Measurements from ENCODE around the gene IRF9. TPM values are rescaled to one million over a fixed set of nuclear protein-coding genes. Genes with fewer than 3 reads are reported as not detected.

IRF9 gene
- total and polyA plus RNA-seq, 2 of the 13 experiments (the other 11 are each of a cell fraction or from before 2014, with no cell fraction given) = 14.9 to 49.7 TPM

DNA sequence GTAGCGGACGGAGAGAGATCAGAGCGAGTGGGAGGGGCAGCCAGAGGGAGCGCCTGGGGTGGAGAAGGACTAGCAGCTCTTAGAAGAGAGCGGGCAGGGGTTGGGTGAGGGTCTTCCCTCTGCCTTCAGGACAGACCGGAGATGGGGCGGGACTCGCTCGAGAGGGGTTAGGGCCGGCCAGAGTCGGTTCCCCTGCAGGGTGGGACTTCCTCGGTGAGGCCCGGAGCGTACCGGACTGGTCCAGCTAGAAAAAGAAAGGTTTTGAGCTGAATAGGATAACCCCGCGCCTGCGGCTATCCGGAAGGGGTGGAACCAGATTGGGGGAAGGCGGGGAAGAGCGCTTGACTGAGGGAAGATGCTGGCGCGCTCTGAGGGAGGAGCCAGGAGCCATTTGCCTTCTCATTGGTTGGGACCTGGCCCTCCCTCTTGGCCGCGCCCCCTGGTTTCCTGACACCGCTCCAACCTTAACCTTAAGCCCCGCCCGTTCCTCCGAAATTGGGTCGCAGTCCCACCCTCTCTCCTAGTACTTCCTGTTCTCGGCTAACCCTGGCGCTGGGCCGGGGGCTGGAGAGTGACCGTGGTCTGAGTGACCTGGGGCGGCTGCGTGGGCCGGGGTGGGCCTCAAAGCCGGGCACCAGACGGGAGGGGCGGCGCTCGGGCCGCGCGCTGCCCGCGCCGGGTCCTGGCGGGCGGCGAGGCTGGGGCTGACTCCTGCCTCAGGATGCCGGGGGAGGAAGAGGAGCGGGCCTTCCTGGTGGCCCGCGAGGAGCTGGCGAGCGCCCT lies 13.9 kb upstream of the IRF9 start, which contains the start of gene RNF31 (continued):
- TF ChIP-seq, protein P1, sequence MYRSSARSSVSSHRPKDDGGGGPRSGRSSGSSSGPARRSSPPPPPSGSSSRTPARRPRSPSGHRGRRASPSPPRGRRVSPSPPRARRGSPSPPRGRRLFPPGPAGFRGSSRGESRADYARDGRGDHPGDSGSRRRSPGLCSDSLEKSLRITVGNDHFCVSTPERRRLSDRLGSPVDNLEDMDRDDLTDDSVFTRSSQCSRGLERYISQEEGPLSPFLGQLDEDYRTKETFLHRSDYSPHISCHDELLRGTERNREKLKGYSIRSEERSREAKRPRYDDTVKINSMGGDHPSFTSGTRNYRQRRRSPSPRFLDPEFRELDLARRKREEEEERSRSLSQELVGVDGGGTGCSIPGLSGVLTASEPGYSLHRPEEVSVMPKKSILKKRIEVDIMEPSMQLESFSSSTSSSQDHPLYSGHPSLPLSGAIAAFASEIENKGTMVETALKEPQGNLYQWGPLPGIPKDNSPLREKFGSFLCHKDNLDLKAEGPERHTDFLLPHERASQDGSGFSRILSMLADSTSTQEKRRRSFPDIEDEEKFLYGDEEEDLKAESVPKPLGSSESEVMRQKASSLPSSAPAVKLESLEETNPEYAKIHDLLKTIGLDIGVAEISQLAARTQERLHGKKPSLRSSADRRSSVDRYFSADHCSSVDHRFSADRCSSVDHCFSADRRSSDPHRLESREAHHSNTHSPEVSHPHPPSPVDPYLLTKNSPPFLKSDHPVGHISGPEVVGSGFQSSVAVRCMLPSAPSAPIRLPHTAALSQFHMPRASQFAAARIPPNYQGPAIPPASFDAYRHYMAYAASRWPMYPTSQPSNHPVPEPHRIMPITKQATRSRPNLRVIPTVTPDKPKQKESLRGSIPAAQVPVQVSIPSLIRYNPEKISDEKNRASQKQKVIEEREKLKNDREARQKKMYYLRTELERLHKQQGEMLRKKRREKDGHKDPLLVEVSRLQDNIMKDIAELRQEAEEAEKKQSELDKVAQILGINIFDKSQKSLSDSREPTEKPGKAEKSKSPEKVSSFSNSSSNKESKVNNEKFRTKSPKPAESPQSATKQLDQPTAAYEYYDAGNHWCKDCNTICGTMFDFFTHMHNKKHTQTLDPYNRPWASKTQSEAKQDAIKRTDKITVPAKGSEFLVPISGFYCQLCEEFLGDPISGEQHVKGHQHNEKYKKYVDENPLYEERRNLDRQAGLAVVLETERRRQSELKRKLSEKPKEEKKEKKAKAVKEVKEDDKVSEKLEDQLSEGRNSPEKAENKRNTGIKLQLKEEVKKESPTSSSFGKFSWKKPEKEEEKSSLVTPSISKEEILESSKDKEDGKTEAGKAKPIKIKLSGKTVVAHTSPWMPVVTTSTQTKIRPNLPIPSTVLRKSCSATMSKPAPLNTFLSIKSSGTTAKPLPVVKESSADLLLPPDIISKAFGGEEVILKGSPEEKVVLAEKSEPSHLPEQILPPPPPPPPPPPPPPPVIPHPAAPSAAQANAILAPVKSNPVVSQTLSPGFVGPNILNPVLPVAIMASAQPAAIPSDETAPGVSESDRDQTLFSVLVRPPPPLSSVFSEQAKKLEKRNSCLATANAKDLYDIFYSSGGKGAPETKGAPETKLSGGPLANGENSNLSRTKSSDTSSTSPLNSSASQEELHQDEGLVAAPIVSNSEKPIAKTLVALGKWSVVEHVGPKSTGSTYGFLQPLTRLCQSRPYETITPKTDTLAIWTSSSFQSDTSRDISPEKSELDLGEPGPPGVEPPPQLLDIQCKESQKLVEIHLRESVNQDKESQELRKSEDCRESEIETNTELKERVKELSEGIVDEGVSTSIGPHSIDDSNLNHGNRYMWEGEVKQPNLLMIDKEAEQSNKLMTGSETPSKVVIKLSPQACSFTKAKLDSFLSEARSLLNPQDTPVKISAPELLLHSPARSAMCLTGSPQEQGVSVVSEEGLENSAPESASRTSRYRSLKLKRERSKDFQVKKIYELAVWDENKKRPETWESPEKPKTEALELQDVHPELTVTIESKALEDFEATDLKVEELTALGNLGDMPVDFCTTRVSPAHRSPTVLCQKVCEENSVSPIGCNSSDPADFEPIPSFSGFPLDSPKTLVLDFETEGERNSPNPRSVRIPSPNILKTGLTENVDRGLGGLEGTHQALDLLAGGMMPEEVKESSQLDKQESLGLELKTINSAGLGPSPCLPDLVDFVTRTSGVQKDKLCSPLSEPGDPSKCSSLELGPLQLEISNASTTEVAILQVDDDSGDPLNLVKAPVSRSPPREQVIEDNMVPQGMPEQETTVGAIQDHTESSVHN (CRISPR knock-in tag; IDR thresholded peaks at IDR 0.05) = no peak
- no peak for TF ChIP-seq MAF1 (CRISPR knock-in tag; IDR thresholded peaks at IDR 0.05; ENCODE audit: borderline replicate concordance)
- no peak for TF ChIP-seq NFIB (CRISPR knock-in tag; IDR thresholded peaks at IDR 0.05; ENCODE audit: borderline replicate concordance)
- TF ChIP-seq, protein P2, sequence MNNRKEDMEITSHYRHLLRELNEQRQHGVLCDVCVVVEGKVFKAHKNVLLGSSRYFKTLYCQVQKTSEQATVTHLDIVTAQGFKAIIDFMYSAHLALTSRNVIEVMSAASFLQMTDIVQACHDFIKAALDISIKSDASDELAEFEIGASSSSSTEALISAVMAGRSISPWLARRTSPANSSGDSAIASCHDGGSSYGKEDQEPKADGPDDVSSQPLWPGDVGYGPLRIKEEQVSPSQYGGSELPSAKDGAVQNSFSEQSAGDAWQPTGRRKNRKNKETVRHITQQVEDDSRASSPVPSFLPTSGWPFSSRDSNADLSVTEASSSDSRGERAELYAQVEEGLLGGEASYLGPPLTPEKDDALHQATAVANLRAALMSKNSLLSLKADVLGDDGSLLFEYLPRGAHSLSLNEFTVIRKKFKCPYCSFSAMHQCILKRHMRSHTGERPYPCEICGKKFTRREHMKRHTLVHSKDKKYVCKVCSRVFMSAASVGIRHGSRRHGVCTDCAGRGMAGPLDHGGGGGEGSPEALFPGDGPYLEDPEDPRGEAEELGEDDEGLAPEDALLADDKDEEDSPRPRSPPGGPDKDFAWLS (CRISPR knock-in tag; IDR thresholded peaks at IDR 0.05; ENCODE audit: borderline replicate concordance) = 0 out of 2 replicates have a peak, but pooled peaks have one; percentile 4
- peak; percentile 78 for TF ChIP-seq KDM5B (CRISPR knock-in tag; IDR thresholded peaks at IDR 0.05; ENCODE audit: borderline replicate concordance)
- TF ChIP-seq, protein P3, sequence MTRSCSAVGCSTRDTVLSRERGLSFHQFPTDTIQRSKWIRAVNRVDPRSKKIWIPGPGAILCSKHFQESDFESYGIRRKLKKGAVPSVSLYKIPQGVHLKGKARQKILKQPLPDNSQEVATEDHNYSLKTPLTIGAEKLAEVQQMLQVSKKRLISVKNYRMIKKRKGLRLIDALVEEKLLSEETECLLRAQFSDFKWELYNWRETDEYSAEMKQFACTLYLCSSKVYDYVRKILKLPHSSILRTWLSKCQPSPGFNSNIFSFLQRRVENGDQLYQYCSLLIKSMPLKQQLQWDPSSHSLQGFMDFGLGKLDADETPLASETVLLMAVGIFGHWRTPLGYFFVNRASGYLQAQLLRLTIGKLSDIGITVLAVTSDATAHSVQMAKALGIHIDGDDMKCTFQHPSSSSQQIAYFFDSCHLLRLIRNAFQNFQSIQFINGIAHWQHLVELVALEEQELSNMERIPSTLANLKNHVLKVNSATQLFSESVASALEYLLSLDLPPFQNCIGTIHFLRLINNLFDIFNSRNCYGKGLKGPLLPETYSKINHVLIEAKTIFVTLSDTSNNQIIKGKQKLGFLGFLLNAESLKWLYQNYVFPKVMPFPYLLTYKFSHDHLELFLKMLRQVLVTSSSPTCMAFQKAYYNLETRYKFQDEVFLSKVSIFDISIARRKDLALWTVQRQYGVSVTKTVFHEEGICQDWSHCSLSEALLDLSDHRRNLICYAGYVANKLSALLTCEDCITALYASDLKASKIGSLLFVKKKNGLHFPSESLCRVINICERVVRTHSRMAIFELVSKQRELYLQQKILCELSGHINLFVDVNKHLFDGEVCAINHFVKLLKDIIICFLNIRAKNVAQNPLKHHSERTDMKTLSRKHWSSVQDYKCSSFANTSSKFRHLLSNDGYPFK (CRISPR knock-in tag; IDR thresholded peaks at IDR 0.05; ENCODE audit: borderline replicate concordance) = peak; percentile 52
- TF ChIP-seq, protein P4, sequence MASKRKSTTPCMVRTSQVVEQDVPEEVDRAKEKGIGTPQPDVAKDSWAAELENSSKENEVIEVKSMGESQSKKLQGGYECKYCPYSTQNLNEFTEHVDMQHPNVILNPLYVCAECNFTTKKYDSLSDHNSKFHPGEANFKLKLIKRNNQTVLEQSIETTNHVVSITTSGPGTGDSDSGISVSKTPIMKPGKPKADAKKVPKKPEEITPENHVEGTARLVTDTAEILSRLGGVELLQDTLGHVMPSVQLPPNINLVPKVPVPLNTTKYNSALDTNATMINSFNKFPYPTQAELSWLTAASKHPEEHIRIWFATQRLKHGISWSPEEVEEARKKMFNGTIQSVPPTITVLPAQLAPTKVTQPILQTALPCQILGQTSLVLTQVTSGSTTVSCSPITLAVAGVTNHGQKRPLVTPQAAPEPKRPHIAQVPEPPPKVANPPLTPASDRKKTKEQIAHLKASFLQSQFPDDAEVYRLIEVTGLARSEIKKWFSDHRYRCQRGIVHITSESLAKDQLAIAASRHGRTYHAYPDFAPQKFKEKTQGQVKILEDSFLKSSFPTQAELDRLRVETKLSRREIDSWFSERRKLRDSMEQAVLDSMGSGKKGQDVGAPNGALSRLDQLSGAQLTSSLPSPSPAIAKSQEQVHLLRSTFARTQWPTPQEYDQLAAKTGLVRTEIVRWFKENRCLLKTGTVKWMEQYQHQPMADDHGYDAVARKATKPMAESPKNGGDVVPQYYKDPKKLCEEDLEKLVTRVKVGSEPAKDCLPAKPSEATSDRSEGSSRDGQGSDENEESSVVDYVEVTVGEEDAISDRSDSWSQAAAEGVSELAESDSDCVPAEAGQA (IDR thresholded peaks at IDR 0.05; ENCODE audit: low read depth) = no peak; the same call in 1 of the 2 replicates
- TF ChIP-seq, protein P4 (CRISPR knock-in tag; IDR thresholded peaks at IDR 0.05; ENCODE audit: borderline replicate concordance) = no peak

Measured in HepG2 (cell line).